NCI-H345 (cell line): ENCODE measurements around the gene ZNF804B.
A peak's percentile ranks its signal among the peaks of the same experiment; 100 is the strongest.

Experiments
- DNase-seq: peaks from one replicate; lab custom pipeline; 2025; lab: John Stamatoyannopoulos, UW

Gene ZNF804B

DNA sequence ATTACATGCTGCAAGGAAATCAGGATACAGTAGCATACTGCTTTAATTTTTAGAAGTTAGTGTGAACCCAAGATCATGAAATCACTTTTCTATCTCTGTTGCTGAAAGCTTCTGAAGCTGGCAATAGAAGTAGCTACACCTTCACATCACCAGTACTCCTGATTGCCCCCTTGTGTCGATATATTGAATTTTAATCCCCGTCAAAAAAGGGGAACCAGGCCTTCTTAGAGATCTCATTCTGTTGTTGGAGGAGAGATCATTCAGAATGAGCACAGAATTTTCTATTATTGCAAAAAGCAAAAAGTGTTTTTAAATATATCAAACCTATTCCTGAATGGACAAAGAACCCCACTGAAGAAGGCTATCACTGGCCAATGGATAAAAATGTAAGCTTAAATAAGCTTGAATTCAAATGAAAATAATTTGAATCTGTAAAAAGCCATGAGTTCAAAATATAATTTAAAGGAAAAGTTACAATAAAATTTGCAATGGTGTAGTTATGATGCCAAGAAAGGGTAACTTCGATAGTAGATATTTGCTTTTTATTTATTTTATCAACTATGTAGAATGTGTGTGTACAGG lies 75.7 kb downstream of the ZNF804B start:
- peak; percentile 8 for DNase-seq

DNA sequence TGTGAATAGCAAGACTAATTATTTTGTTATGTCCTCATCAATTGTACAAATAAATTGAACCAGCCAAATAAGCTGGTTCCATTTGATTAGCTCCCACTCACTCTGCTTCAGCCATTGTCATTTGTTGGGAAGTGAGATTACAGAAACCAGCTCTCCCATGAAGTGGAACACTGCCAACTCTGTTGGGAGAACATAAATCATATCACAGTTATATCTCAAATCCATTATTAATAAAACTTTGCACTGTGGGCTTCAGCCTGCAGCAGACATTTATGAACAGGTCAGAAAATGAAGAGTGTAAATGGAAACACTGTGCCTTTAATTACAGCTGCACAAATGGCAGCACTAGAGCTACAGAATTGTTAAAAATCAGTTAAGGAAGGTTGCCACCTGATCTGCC lies 82.7 kb downstream of the ZNF804B start:
- no peak for DNase-seq

DNA sequence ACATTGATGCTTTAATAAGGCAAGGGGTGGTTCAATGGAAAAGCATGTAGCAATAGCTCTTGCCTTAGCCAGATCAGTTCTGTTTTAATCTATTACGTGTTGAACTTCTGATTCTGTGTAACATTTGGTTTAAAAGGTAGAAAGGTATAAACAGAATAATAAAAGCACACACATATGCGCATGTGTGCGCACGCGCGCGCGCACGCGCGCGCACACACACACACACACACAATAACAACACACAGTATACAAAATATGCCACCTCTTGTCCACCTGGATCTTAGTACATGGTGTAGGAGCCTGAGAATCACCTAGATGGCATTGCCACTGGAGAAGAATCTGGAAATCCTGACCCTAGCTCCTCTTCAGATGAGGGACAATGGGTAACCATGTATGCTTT lies 85.6 kb downstream of the ZNF804B start:
- DNase-seq, result no peak

GRCh38 chr7:88851220-88851619 lies 91.7 kb downstream of the ZNF804B start:
- DNase-seq, result no peak

- no peak for DNase-seq
Measured at GRCh38 chr7:88859288-88859687, 99.8 kb downstream of the ZNF804B start.

GRCh38 chr7:88866265-88866863 lies 106.9 kb downstream of the ZNF804B start:
- DNase-seq, result no peak

DNA sequence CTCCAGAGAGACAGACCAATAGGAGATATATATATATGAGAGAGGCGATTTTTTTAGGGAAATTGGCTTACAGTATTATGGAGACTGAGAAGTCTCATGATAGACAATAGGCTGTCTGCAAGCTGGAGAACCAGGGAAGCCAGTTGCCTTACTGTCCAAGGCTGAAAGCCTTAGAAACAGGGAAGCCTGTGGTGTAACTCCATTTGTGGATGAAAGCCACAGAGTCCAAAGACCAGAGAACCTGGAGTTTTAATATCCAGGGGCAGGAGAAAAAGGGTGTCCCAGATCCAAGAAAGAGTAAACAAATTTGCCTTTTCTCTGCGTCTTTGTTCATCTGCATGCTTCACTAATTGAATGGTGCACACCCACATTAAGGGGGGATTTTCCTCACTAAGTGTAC lies 107.7 kb downstream of the ZNF804B start:
- DNase-seq, result no peak

DNA sequence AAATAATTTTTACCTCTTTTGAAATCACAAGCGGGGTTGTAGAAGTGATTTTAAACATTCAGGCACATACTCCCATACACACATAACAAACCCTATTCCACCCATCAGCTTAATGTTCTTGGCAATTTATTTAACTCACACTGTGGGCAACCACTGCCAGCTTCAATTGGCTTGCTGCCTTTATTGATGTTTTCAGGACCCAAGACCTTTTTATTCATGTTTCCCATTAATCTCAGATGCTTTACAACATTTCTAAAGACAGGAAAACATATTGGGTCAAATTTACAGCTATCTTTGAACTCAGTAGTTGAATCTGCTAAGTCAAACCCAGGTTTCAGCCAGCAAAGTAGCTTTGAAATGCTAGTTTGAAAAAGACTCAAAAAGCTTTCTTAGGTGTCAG lies 109.0 kb downstream of the ZNF804B start:
- no peak for DNase-seq

DNA sequence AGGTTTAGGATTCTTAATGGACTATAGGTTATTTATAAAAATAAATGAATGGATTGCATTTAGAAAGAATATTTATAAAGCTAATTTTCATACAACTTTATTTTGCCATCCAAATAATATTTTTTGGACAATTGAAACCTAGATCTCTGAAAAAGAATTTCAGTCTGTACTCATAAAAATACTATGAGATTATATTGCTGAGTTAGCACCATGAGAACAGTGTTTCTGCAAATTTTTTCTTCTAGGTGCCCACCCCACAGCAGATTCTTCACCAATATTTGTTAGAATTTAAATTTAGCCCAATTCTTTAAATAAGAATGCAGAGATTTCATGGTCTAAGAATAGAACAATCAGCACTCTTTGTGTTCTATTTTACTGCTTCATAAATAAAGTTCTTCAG lies 121.6 kb downstream of the ZNF804B start:
- DNase-seq, result no peak

DNA sequence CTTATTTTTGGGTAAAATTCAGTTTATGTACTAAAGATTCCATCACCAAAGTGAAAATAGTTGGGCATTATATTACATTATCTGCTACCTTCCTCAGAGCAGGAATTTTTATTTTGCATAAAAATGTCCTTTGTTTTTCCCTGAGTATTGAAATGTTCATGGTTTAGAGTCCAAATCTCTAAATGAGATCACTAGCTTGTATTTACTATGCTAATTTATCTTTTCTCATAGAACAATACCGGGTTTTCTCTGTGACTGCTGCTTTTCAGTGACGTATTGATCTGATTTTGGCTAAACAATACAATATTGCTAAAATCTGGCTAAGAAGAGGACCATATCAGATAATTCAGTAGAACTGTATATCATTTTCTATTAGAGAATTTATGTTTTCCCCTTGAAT lies 125.6 kb downstream of the ZNF804B start:
- DNase-seq, result no peak

DNA sequence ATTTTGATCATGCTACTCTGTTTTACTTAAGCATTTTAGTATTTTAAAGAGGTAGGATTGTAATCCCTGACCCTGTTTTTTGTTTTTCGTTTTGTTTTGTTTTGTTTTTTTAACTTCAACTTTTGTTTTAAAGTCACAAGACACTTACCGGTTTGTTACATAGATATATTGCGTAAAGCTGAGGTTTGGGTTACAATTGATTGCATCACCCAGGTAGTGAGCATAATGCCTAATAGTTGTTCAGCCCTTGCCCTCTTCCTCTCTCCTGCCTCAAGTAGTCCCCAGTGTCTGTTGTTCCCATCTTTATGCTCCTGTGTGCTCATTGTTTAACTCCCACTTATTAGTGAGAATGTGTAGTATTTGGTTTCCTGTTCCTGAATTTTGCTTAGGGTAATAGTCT lies 129.2 kb downstream of the ZNF804B start:
- DNase-seq, result no peak

- no peak for DNase-seq
Measured at GRCh38 chr7:88910516-88910915, 151.0 kb downstream of the ZNF804B start.

GRCh38 chr7:88912852-88913251 lies 153.4 kb downstream of the ZNF804B start:
- no peak for DNase-seq

GRCh38 chr7:88915615-88916014 lies 156.1 kb downstream of the ZNF804B start:
- DNase-seq, result no peak

DNA sequence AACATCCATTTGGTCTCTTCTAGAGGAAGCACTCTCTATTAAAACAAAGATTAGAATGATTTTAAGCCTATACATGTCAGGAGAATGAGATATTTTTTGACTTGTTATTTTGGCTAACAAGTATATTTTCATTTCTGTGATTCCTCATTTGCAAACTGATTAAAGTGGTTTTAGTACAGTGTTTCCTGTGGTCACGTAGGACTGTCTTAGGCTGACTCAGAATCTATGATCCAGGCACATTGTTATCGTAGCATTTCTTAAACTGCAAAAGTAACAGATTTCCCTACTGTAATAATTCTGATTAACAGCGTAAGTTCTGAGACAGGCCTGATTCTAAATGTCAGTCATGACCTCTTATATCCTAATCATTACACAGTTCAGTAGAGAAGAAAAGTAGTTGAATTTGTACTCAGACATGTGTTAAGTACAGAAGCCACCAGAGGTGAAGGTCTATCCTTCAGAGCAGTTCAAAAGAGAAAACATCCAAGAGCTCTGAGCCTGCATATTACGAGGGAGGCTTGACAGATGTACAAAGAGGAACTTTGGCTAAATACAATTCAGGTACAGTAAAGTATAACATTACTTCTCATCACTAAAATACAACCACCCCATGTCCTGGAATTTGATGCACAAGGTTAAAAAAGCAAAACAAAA lies 160.1 kb downstream of the ZNF804B start:
- DNase-seq, result no peak

- no peak for DNase-seq
Measured at GRCh38 chr7:88922944-88923343, 163.4 kb downstream of the ZNF804B start.

GRCh38 chr7:88928276-88928675 lies 168.8 kb downstream of the ZNF804B start:
- no peak for DNase-seq

- no peak for DNase-seq
Measured at GRCh38 chr7:88929719-88930118, 170.2 kb downstream of the ZNF804B start.

GRCh38 chr7:88933285-88933684 lies 173.8 kb downstream of the ZNF804B start:
- DNase-seq, result no peak

DNA sequence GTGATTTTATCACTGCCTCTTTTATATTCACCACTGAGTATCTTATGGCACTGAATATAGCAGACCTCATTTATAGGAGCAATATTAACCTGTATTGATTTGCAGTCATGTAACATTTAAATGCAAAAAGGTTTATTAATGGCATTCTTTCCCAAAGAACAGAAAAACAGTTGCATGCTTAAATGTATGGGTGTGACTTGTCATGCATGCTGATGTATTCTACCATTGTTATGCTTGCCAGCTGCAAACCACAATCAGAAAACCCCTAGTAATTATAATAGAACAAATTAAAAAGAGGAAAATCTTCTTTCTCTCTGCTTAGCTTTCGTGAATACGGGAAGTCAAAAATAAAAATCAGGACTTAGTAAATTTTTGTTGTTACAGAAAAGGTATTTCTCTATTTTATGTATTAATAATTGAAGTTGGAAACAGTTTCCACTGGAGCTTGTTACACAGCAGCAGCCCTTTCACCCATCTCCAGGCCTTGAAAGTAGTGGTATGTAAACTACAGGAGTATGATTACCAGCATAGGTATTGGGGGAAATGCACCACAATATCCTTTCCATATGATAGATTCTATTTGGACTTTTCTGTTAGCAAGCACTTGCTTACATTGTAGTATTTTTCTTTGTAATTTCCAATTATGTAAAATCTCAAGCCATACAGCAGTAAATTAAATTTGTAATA lies 183.5 kb downstream of the ZNF804B start:
- no peak for DNase-seq

GRCh38 chr7:88951826-88952225 lies 192.3 kb downstream of the ZNF804B start:
- no peak for DNase-seq

DNA sequence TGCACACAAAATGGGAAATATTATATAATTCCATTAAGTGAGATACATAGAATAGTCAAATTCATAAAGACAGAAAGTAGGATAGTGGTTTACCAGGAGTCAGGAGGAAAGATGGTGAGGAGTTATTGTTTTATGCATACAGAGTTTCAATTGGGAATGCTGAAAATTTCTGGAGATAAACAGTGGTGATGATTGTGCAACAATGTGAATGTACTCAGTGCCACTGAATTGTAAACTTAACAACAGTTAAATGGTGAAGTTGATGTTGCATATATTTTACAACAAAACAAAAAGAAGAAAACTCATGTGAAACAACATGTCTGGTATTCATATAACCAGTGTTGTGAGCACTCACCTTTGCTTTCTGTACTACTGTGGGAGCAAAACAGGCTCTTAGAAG lies 204.9 kb downstream of the ZNF804B start:
- no peak for DNase-seq

- DNase-seq, result no peak
Measured at GRCh38 chr7:88965371-88965770, 205.9 kb downstream of the ZNF804B start.
